Measurements from ENCODE around the gene ZSCAN18.

DNA sequence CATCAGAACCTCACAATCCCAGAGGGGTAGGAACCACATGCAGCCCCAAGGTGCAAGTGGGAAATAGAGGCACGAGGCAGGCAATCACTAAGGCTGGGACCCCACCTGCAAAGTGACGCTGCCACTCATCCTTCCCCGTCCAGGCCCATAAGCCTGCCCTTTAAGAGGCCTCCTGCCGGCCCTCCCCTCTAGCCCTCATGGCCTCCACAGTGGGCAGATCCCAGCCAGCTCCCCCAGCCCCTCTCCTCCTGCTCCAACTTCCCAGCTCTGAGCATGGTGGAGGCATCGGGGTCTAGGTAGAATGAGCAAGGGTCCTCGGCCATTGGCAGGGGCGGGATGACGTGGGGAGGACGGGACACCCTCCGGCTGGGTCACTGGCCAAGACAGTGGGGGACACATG, 2.7 kb downstream of the ZSCAN18 start:
- TF ChIP-seq, protein P1, sequence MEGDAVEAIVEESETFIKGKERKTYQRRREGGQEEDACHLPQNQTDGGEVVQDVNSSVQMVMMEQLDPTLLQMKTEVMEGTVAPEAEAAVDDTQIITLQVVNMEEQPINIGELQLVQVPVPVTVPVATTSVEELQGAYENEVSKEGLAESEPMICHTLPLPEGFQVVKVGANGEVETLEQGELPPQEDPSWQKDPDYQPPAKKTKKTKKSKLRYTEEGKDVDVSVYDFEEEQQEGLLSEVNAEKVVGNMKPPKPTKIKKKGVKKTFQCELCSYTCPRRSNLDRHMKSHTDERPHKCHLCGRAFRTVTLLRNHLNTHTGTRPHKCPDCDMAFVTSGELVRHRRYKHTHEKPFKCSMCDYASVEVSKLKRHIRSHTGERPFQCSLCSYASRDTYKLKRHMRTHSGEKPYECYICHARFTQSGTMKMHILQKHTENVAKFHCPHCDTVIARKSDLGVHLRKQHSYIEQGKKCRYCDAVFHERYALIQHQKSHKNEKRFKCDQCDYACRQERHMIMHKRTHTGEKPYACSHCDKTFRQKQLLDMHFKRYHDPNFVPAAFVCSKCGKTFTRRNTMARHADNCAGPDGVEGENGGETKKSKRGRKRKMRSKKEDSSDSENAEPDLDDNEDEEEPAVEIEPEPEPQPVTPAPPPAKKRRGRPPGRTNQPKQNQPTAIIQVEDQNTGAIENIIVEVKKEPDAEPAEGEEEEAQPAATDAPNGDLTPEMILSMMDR (IDR thresholded peaks at IDR 0.05) = no peak
- TF ChIP-seq POLR2A (IDR thresholded peaks at IDR 0.05) = no peak
